ENCODE measurements around the gene TEX14. TPM values are rescaled to one million over a fixed set of nuclear protein-coding genes. Genes with fewer than 3 reads are reported as not detected.
A peak's percentile ranks its signal among the peaks of the same experiment; 100 is the strongest.

The TEX14 gene
- total and polyA plus RNA-seq, 10 of the 15 experiments (the other 5 are each of a cell fraction or from before 2014, with no cell fraction given), result 0.15 to 1.3 (median 0.66) TPM

DNA sequence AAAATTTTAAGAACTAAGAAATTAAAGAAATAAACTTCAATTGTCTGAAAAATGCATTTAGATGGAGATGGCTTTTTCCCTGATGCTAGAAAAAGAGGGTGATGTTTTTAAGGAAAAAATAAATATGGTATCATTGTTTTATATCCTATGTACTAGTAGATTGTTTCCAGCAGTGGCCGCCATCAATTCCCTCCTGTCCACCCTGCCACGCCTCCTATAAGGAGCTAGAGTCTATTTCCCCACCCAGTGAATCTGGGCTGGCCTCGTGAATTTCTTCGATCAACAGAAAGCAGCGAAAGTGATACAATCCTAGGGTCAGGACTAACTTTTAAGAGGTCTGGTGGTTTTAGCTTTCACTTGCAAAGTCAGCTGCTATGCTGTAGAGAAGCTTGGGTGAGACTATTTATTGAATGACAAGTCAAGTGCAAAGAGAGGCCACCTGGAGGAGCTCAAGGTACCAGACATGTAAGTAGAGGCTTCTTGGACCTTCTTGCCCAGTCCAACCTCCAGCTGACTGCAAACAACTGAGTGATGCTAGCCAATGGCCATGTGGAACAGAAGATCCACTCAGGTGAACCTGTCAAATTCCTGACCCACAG, 96.6 kb downstream of the TEX14 start:
- Histone ChIP-seq H4K20me1 (ENCODE audit: control insufficient read depth, insufficient read depth) (no peaks in the 10 kb centered on the region), H3K4me1 (ENCODE audit: control insufficient read depth, insufficient read depth, low read length) (no peaks in the 10 kb centered on the region), H3K9me3 (replicated peaks; ENCODE audit: control insufficient read depth, insufficient read depth, low read length) (no peaks in the 10 kb centered on the region), H3K4me3 (no peak overlapping the region), H3K27me3 (replicated peaks in 1 of 2; ENCODE audit: control insufficient read depth in 2 of 2, insufficient read depth in 2 of 2, low read length in 1 of 2) (no peaks in the 10 kb centered on the region), H3K9ac (ENCODE audit: control insufficient read depth, insufficient read depth, low read length) (no peak overlapping the region), H3K36me3 (ENCODE audit: control insufficient read depth in 2 of 2, insufficient read depth in 2 of 2, low read length in 1 of 2) (no peaks in the 10 kb centered on the region), H3K4me2 (ENCODE audit: control insufficient read depth, insufficient read depth) (no peak overlapping the region), H2AFZ (ENCODE audit: control insufficient read depth, low read depth, low read length) (no peak overlapping the region), H3K27ac (ENCODE audit: control insufficient read depth, insufficient read depth) (no peak overlapping the region), H3K79me2 (ENCODE audit: control insufficient read depth, insufficient read depth, low read length) (no peaks in the 10 kb centered on the region)
- in situ Hi-C loops (cut with MboI), result no loop called here
- SMC1A ChIA-PET (ENCODE audit: uncharacterized antibody, unreplicated experiment), result interaction anchor here (0.9 to 2.2 kb wide), 12 partner anchors 9 to 408 kb away, joined by 3 to 10 read pairs (median 4); no protein-coding TSS in a partner anchor
- RAD21 ChIA-PET (ENCODE audit: unreplicated experiment), result interaction anchor here (0.9 to 1.8 kb wide), 3 partner anchors 11 to 36 kb away, joined by 3 to 8 read pairs (median 3); no protein-coding TSS in a partner anchor
- CTCF ChIA-PET, result interaction anchor here (1.1 to 2.2 kb wide), 13 partner anchors 10 to 410 kb away, joined by 3 to 12 read pairs (median 4); no protein-coding TSS in a partner anchor
- intact Hi-C loops (cut with micrococcal nuclease; ENCODE audit: unreplicated experiment), result no loop called here
- FAIRE-seq (peak; percentile 27), ATAC-seq (peak; percentile 74), DNase-seq (ENCODE audit: low read depth, low spot score) (no peak)
- POLR2A ChIA-PET, result interaction anchor here (0.6 to 1.0 kb wide), 2 partner anchors 36 to 224 kb away, joined by 3 to 4 read pairs; no protein-coding TSS in a partner anchor
- 85% methylated on average over 5 of the region's 5 CpGs for WGBS (ENCODE audit: insufficient coverage, insufficient replicate concordance, low lambda C conversion rate, missing lambda C conversion rate)
- TF ChIP-seq RAD21 (IDR thresholded peaks at IDR 0.05; ENCODE audit: insufficient read depth, low read depth, low read length) (peak; percentile 51), TCF12 (IDR thresholded peaks at IDR 0.05; ENCODE audit: low read depth, low read length) (no peak), NFYB (IDR thresholded peaks at IDR 0.05; ENCODE audit: insufficient read depth, low read depth, low read length) (no peak), SIN3A (IDR thresholded peaks at IDR 0.05; ENCODE audit: low read depth, low read length) (no peak), SMC3 (IDR thresholded peaks at IDR 0.05; ENCODE audit: borderline replicate concordance, low read length) (peak; percentile 38; the same call in 1 of the 2 replicates)
- TF ChIP-seq, protein P1, sequence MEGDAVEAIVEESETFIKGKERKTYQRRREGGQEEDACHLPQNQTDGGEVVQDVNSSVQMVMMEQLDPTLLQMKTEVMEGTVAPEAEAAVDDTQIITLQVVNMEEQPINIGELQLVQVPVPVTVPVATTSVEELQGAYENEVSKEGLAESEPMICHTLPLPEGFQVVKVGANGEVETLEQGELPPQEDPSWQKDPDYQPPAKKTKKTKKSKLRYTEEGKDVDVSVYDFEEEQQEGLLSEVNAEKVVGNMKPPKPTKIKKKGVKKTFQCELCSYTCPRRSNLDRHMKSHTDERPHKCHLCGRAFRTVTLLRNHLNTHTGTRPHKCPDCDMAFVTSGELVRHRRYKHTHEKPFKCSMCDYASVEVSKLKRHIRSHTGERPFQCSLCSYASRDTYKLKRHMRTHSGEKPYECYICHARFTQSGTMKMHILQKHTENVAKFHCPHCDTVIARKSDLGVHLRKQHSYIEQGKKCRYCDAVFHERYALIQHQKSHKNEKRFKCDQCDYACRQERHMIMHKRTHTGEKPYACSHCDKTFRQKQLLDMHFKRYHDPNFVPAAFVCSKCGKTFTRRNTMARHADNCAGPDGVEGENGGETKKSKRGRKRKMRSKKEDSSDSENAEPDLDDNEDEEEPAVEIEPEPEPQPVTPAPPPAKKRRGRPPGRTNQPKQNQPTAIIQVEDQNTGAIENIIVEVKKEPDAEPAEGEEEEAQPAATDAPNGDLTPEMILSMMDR (IDR thresholded peaks at IDR 0.05 in 2 of 3, conservative IDR thresholded peaks at IDR 0.05 in 1 of 3; ENCODE audit: control insufficient read depth in 2 of 3, extremely low read depth in 1 of 3, insufficient read depth in 1 of 3, low read depth in 3 of 3, low read length in 3 of 3), result peak in 2 of 3 experiments; percentile 9 to 33; a peak in 3 of 6 replicates
- TF ChIP-seq, protein P2, sequence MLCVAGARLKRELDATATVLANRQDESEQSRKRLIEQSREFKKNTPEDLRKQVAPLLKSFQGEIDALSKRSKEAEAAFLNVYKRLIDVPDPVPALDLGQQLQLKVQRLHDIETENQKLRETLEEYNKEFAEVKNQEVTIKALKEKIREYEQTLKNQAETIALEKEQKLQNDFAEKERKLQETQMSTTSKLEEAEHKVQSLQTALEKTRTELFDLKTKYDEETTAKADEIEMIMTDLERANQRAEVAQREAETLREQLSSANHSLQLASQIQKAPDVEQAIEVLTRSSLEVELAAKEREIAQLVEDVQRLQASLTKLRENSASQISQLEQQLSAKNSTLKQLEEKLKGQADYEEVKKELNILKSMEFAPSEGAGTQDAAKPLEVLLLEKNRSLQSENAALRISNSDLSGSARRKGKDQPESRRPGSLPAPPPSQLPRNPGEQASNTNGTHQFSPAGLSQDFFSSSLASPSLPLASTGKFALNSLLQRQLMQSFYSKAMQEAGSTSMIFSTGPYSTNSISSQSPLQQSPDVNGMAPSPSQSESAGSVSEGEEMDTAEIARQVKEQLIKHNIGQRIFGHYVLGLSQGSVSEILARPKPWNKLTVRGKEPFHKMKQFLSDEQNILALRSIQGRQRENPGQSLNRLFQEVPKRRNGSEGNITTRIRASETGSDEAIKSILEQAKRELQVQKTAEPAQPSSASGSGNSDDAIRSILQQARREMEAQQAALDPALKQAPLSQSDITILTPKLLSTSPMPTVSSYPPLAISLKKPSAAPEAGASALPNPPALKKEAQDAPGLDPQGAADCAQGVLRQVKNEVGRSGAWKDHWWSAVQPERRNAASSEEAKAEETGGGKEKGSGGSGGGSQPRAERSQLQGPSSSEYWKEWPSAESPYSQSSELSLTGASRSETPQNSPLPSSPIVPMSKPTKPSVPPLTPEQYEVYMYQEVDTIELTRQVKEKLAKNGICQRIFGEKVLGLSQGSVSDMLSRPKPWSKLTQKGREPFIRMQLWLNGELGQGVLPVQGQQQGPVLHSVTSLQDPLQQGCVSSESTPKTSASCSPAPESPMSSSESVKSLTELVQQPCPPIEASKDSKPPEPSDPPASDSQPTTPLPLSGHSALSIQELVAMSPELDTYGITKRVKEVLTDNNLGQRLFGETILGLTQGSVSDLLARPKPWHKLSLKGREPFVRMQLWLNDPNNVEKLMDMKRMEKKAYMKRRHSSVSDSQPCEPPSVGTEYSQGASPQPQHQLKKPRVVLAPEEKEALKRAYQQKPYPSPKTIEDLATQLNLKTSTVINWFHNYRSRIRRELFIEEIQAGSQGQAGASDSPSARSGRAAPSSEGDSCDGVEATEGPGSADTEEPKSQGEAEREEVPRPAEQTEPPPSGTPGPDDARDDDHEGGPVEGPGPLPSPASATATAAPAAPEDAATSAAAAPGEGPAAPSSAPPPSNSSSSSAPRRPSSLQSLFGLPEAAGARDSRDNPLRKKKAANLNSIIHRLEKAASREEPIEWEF (IDR thresholded peaks at IDR 0.05; ENCODE audit: insufficient replicate concordance, low read depth, low read length), result no peak
- BruUV-seq (replicated peaks), result no TSS peak

All from GM12878 (cell line).